GM23338 (cell line): Measurements from ENCODE around the gene SMIM7. TPM values are rescaled to one million over a fixed set of nuclear protein-coding genes. Genes with fewer than 3 reads are reported as not detected.

ENCODE experiments used
- ATAC-seq: fragments of 200-7000 bp; cut with Tn5 transposase; 3 replicates; pipeline ENCODE4 v1.9.1; 2020
- DNase-seq: peaks from one replicate; pipeline ENCODE4 v3.0.0-alpha.2; 2015; ENCODE audit warnings: low spot score
- H2AFZ ChIP-seq: fragments of 200-600 bp; sonication (generic); 2 replicates; pipeline ENCODE4 v1.8.0; 2016; ENCODE audit warnings: antibody characterized with exemption, mild to moderate bottlenecking, moderate library complexity
- H3F3A ChIP-seq: fragments of 200-600 bp; sonication (generic); replicated peaks from 2 replicates; pipeline ENCODE4 v1.8.0; 2017; ENCODE audit warnings: antibody characterized with exemption, mixed run types, low read depth
- H3K27ac ChIP-seq: fragments of 200-600 bp; sonication (generic); 2 replicates; pipeline ENCODE4 v1.6.1; 2016; ENCODE audit warnings: low read depth
- H3K27me3 ChIP-seq: fragments of 200-600 bp; sonication (generic); 2 replicates; pipeline ENCODE4 v1.8.0; 2016; ENCODE audit warnings: mild to moderate bottlenecking, mixed run types, moderate library complexity; ENCODE audit not compliant: insufficient read depth
- H3K36me3 ChIP-seq: fragments of 200-600 bp; sonication (generic); 2 replicates; pipeline ENCODE4 v1.8.0; 2016; ENCODE audit warnings: mild to moderate bottlenecking; ENCODE audit not compliant: insufficient read depth
- H3K4me1 ChIP-seq: fragments of 200-600 bp; sonication (generic); 2 replicates; pipeline ENCODE4 v1.8.0; 2016; ENCODE audit warnings: mild to moderate bottlenecking, moderate library complexity; ENCODE audit not compliant: insufficient read depth
- H3K4me2 ChIP-seq: fragments of 200-600 bp; sonication (generic); 2 replicates; pipeline ENCODE4 v1.7.1; 2017; ENCODE audit warnings: mixed run types
- H3K4me3 ChIP-seq: fragments of 200-600 bp; sonication (generic); 2 replicates; pipeline ENCODE4 v1.6.1; 2016; ENCODE audit warnings: mixed run types
- H3K79me2 ChIP-seq: fragments of 200-600 bp; sonication (generic); replicated peaks from 2 replicates; pipeline ENCODE4 v1.8.0; 2017; ENCODE audit warnings: mild to moderate bottlenecking; ENCODE audit not compliant: insufficient read depth
- H3K9me2 ChIP-seq: fragments of 200-600 bp; sonication (generic); 2 replicates; pipeline ENCODE4 v1.8.0; 2017; ENCODE audit not compliant: insufficient read depth
- H4K20me1 ChIP-seq: fragments of 200-600 bp; sonication (generic); replicated peaks from 2 replicates; pipeline ENCODE4 v1.8.0; 2017; ENCODE audit warnings: mild to moderate bottlenecking; ENCODE audit not compliant: insufficient read depth
- H3K27ac Mint-ChIP-seq: 2 replicates; pipeline ENCODE4 v1.8.0; 2020; ENCODE audit warnings: inconsistent platforms, mild to moderate bottlenecking, moderate library complexity, mixed read lengths
- H3K27me3 Mint-ChIP-seq: 3 replicates; pipeline ENCODE4 v1.8.0; 2022; ENCODE audit warnings: low read depth, mild to moderate bottlenecking, moderate library complexity, mixed read lengths, inconsistent platforms; ENCODE audit not compliant: insufficient read depth, poor library complexity
- H3K36me3 Mint-ChIP-seq: 3 replicates; pipeline ENCODE4 v1.8.0; 2021; ENCODE audit warnings: low read depth, mild to moderate bottlenecking, inconsistent platforms, moderate library complexity, mixed read lengths
- H3K4me1 Mint-ChIP-seq: 3 replicates; pipeline ENCODE4 v1.8.0; 2020; ENCODE audit warnings: mild to moderate bottlenecking, inconsistent platforms, mixed read lengths
- H3K4me3 Mint-ChIP-seq: 3 replicates; pipeline ENCODE4 v1.8.0; 2021; ENCODE audit warnings: moderate library complexity, mild to moderate bottlenecking, inconsistent platforms, mixed read lengths
- H3K9me3 Mint-ChIP-seq: 3 replicates; pipeline ENCODE4 v1.8.0; 2020; ENCODE audit warnings: moderate library complexity, mild to moderate bottlenecking, inconsistent platforms, mixed read lengths
- CREB1 ChIP-seq: fragments of 250-450 bp; sonication (Bioruptor Pico); IDR thresholded peaks from 2 replicates; pipeline ENCODE4 v1.5.0; 2020; ENCODE audit warnings: low read depth, mild to moderate bottlenecking, moderate library complexity
- EZH2 ChIP-seq: fragments of 200-600 bp; sonication (generic); IDR thresholded peaks from one replicate; pipeline ENCODE4 v1.8.0; 2017; ENCODE audit warnings: antibody characterized with exemption, mild to moderate bottlenecking, low read depth; ENCODE audit not compliant: unreplicated experiment
- EZH2phosphoT487 ChIP-seq: fragments of 200-600 bp; sonication (generic); IDR thresholded peaks from one replicate; pipeline ENCODE4 v1.8.1; 2018; ENCODE audit warnings: antibody characterized with exemption; ENCODE audit not compliant: unreplicated experiment
- JUNB ChIP-seq: IDR thresholded peaks from one replicate; pipeline ENCODE4 v1.6.1; 2016; ENCODE audit warnings: antibody characterized with exemption; ENCODE audit not compliant: unreplicated experiment
- NANOG ChIP-seq: IDR thresholded peaks from 2 replicates; pipeline ENCODE4 v1.6.1; 2016; ENCODE audit warnings: antibody characterized with exemption, borderline replicate concordance
- POLR2AphosphoS5 ChIP-seq: IDR thresholded peaks from 2 replicates; pipeline ENCODE4 v1.6.1; 2016; ENCODE audit warnings: antibody characterized with exemption, low read depth
- STAT1 ChIP-seq: IDR thresholded peaks from one replicate; pipeline ENCODE4 v1.6.1; 2016; ENCODE audit warnings: antibody characterized with exemption; ENCODE audit not compliant: unreplicated experiment
- ZNF114 ChIP-seq: fragments of 250-450 bp; sonication (Bioruptor Pico); IDR thresholded peaks from 2 replicates; pipeline ENCODE4 v1.5.0; 2020; ENCODE audit warnings: mild to moderate bottlenecking, moderate library complexity
- ZNF331 ChIP-seq: fragments of 250-450 bp; sonication (Bioruptor Pico); IDR thresholded peaks from 2 replicates; pipeline ENCODE4 v1.5.0; 2020; ENCODE audit warnings: low read depth, mild to moderate bottlenecking, moderate library complexity
- polyA plus RNA-seq: library from polyadenylated mRNA; unstranded; fragments of >200 nt; fragmentation: Nextera tagmentation; extraction: Ambion mirVana; gene quantifications from 2 replicates; pipeline ENCODE4 v1.2.1, GENCODE V29; 2016
- total RNA-seq: library from RNA; depleted of rRNA; stranded (reverse); fragments of >200 nt; shearing (Covaris generic); gene quantifications from 2 replicates; pipeline ENCODE4 v1.2.3, GENCODE V29; 2014
- TF ChIP-seq, protein P1 (sequence below): IDR thresholded peaks from one replicate; pipeline ENCODE4 v1.6.1; 2018; ENCODE audit warnings: antibody characterized with exemption; ENCODE audit not compliant: unreplicated experiment
- TF ChIP-seq, protein P2 (sequence below): IDR thresholded peaks from 2 replicates; pipeline ENCODE4 v1.6.1; 2016; ENCODE audit warnings: antibody characterized with exemption
- TF ChIP-seq, protein P3 (sequence below), 2 experiments: fragments of 200-600 bp in 1 of 2; sonication (generic) in 1 of 2; conservative IDR thresholded peaks; 2 replicates each; pipeline versions ENCODE4 v1.5.1 to v1.6.1; 2016 to 2017; ENCODE audit warnings: antibody characterized with exemption in 2 of 2, low read depth in 2 of 2, mild to moderate bottlenecking in 2 of 2, moderate library complexity in 1 of 2

The SMIM7 gene
- total and polyA plus RNA-seq, 2 experiments from 2014 or later = 81.7 to 84.5 TPM

DNA sequence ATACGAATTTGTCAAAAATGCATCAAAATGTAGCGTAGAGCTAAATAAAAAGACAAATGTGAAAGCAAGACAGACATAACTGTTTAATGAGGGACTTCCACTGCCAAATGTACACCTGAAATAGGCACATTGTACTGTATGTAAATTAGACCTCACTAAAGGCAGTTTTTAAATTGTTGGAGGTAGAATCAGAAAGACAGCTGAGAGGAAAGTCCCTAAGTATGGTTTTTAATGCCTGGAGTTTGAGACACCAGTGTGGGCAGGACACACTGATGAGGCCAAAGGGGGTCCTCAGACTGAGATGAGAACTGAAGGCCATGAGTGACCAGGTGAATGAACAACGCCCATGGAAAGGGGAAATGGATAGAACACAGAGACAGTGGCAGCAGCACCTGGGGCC lies 54.8 kb downstream of the SMIM7 start:
- Histone ChIP-seq H4K20me1 (peaks cover 57% of the 10 kb centered on the region), H3K27me3 (no peaks in the 10 kb centered on the region), H3F3A (no peaks in the 10 kb centered on the region), H3K79me2 (peaks cover 96% of the 10 kb centered on the region), H2AFZ (no peak overlapping the region), H3K27ac (no peak overlapping the region), H3K9me2 (no peaks in the 10 kb centered on the region), H3K4me1 (no peaks in the 10 kb centered on the region), H3K4me2 (no peak overlapping the region), H3K4me3 (no peak overlapping the region), H3K36me3 (no peaks in the 10 kb centered on the region)
- no peak overlapping the region for H3K4me3 Mint-ChIP-seq
- DNase-seq (no peak), ATAC-seq (no peak)
- no peaks in the 10 kb centered on the region for H3K4me1 Mint-ChIP-seq
- H3K27me3 Mint-ChIP-seq = peaks cover 4% of the 10 kb centered on the region
- H3K27ac Mint-ChIP-seq = no peak overlapping the region; the same call in 1 of the 2 replicates
- TF ChIP-seq POLR2AphosphoS5 (no peak), EZH2phosphoT487 (no peak)
- H3K9me3 Mint-ChIP-seq = no peaks in the 10 kb centered on the region; the same call in 2 of the 3 replicates
- H3K36me3 Mint-ChIP-seq = no peaks in the 10 kb centered on the region

DNA sequence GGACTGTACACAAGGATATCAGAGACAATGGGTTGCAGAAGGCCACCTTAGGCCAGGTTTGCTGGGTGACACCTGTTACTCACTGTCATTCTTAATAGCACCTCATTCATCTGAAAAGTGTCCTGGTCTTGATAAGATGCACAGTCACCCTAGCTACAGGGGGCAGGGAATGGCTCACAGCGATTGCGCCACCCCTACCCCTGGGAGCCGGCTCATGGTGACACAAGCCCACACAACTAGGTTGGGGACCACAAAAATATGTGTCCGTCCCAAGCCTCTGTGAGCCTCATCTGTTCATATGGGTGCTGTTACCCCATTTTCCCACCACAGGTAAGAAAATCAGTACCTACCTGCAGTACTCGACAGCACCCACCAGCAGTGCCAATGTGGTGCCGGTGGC lies 55.3 kb downstream of the SMIM7 start:
- peaks cover 96% of the 10 kb centered on the region for H3K79me2 ChIP-seq
- no peak for ATAC-seq
- TF ChIP-seq ZNF331 (CRISPR knock-in tag) (no peak), CREB1 (CRISPR knock-in tag) (no peak), NANOG (no peak), STAT1 (no peak), JUNB (no peak), EZH2phosphoT487 (no peak), POLR2AphosphoS5 (no peak), EZH2 (no peak), ZNF114 (CRISPR knock-in tag) (no peak)
- TF ChIP-seq, protein P1, sequence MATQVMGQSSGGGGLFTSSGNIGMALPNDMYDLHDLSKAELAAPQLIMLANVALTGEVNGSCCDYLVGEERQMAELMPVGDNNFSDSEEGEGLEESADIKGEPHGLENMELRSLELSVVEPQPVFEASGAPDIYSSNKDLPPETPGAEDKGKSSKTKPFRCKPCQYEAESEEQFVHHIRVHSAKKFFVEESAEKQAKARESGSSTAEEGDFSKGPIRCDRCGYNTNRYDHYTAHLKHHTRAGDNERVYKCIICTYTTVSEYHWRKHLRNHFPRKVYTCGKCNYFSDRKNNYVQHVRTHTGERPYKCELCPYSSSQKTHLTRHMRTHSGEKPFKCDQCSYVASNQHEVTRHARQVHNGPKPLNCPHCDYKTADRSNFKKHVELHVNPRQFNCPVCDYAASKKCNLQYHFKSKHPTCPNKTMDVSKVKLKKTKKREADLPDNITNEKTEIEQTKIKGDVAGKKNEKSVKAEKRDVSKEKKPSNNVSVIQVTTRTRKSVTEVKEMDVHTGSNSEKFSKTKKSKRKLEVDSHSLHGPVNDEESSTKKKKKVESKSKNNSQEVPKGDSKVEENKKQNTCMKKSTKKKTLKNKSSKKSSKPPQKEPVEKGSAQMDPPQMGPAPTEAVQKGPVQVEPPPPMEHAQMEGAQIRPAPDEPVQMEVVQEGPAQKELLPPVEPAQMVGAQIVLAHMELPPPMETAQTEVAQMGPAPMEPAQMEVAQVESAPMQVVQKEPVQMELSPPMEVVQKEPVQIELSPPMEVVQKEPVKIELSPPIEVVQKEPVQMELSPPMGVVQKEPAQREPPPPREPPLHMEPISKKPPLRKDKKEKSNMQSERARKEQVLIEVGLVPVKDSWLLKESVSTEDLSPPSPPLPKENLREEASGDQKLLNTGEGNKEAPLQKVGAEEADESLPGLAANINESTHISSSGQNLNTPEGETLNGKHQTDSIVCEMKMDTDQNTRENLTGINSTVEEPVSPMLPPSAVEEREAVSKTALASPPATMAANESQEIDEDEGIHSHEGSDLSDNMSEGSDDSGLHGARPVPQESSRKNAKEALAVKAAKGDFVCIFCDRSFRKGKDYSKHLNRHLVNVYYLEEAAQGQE = no peak
- TF ChIP-seq, protein P2, sequence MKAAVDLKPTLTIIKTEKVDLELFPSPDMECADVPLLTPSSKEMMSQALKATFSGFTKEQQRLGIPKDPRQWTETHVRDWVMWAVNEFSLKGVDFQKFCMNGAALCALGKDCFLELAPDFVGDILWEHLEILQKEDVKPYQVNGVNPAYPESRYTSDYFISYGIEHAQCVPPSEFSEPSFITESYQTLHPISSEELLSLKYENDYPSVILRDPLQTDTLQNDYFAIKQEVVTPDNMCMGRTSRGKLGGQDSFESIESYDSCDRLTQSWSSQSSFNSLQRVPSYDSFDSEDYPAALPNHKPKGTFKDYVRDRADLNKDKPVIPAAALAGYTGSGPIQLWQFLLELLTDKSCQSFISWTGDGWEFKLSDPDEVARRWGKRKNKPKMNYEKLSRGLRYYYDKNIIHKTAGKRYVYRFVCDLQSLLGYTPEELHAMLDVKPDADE = no peak
- TF ChIP-seq, protein P3, sequence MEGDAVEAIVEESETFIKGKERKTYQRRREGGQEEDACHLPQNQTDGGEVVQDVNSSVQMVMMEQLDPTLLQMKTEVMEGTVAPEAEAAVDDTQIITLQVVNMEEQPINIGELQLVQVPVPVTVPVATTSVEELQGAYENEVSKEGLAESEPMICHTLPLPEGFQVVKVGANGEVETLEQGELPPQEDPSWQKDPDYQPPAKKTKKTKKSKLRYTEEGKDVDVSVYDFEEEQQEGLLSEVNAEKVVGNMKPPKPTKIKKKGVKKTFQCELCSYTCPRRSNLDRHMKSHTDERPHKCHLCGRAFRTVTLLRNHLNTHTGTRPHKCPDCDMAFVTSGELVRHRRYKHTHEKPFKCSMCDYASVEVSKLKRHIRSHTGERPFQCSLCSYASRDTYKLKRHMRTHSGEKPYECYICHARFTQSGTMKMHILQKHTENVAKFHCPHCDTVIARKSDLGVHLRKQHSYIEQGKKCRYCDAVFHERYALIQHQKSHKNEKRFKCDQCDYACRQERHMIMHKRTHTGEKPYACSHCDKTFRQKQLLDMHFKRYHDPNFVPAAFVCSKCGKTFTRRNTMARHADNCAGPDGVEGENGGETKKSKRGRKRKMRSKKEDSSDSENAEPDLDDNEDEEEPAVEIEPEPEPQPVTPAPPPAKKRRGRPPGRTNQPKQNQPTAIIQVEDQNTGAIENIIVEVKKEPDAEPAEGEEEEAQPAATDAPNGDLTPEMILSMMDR (conservative IDR thresholded peaks at IDR 0.05; ENCODE audit: low read depth in 2 of 2) = no peak

More for the DNA sequence above, 55.3 kb downstream of the SMIM7 start:
- Histone ChIP-seq H3K27ac (no peak overlapping the region), H2AFZ (no peak overlapping the region), H3K4me1 (no peaks in the 10 kb centered on the region), H4K20me1 (peaks cover 52% of the 10 kb centered on the region), H3K9me2 (no peaks in the 10 kb centered on the region), H3K27me3 (no peaks in the 10 kb centered on the region), H3F3A (no peaks in the 10 kb centered on the region), H3K36me3 (no peaks in the 10 kb centered on the region), H3K4me2 (no peak overlapping the region), H3K4me3 (no peak overlapping the region)
- DNase-seq = no peak
- Mint-ChIP-seq H3K9me3 (no peaks in the 10 kb centered on the region; the same call in 2 of the 3 replicates), H3K27me3 (peaks cover 4% of the 10 kb centered on the region), H3K27ac (no peak overlapping the region), H3K36me3 (no peaks in the 10 kb centered on the region), H3K4me1 (no peaks in the 10 kb centered on the region), H3K4me3 (no peak overlapping the region)
